CD4-positive, alpha-beta T cell (primary cell): Measurements from ENCODE around the gene TCEAL2. TPM values are rescaled to one million over a fixed set of nuclear protein-coding genes. Genes with fewer than 3 reads are reported as not detected.
"Not testable (repeated sequence)": the region's sequence is repeated elsewhere in the genome, so short reads cannot be mapped to it uniquely, and the experiment has no call there.

ENCODE experiments used
- ATAC-seq: fragments of 200-7000 bp; cut with Tn5 transposase; one replicate; pipeline ENCODE4 v1.10.0; 2022; ENCODE audit warnings: mild to moderate bottlenecking; ENCODE audit not compliant: poor library complexity
- CTCF ChIA-PET: fragments of 350-600 bp; sonication (Branson Sonifier 250); formaldehyde crosslinking; loops from one replicate; lab custom pipeline; 2021; ENCODE audit warnings: antibody characterized with exemption, inconsistent platforms; lab: Charles Lee
- POLR2A ChIA-PET: fragments of 350-600 bp; sonication (Branson Sonifier 250); formaldehyde crosslinking; loops from one replicate; lab custom pipeline; 2021; ENCODE audit warnings: antibody characterized with exemption, inconsistent platforms; lab: Charles Lee
- DNase-seq, 14 experiments: peaks; one replicate each; pipeline ENCODE4 v3.0.0-alpha.2; 2013 to 2020; ENCODE audit warnings: mixed read lengths in 2 of 14
- H3K27ac ChIP-seq, 2 donors: one replicate each; pipeline versions ENCODE4 v1.5.1 to v1.7.0; 2013; ENCODE audit warnings: low read length in 2 of 2, low read depth in 1 of 2, mild to moderate bottlenecking in 1 of 2
- H3K27me3 ChIP-seq, 2 experiments: 1 replicate in 1 of 2; 2 replicates in 1 of 2; pipeline versions ENCODE4 v1.6.1 to v1.7.0; 2013; ENCODE audit warnings: low read length in 2 of 2, control low read depth in 1 of 2, mild to moderate bottlenecking in 1 of 2, moderate library complexity in 1 of 2; ENCODE audit not compliant: insufficient read depth in 2 of 2, control insufficient read depth in 1 of 2
- H3K36me3 ChIP-seq: one replicate; pipeline ENCODE4 v1.6.1; 2013; ENCODE audit warnings: low read length, control low read depth; ENCODE audit not compliant: insufficient read depth
- H3K4me1 ChIP-seq: one replicate; pipeline ENCODE4 v1.6.1; 2013; ENCODE audit warnings: low read length, control low read depth; ENCODE audit not compliant: insufficient read depth
- H3K4me3 ChIP-seq: one replicate; pipeline ENCODE4 v1.5.1; 2013; ENCODE audit warnings: mild to moderate bottlenecking, low read length, moderate library complexity
- H3K9me3 ChIP-seq, 2 experiments: 1 replicate in 1 of 2; 2 replicates in 1 of 2; pipeline versions ENCODE4 v1.6.1 to v1.7.0; 2013; ENCODE audit warnings: low read length in 2 of 2, mild to moderate bottlenecking in 2 of 2, control low read depth in 1 of 2, moderate library complexity in 1 of 2; ENCODE audit not compliant: control insufficient read depth in 1 of 2, insufficient read depth in 1 of 2
- H3K27ac Mint-ChIP-seq: one replicate; pipeline ENCODE4 v1.8.0; 2020; ENCODE audit warnings: mixed read lengths
- H3K27me3 Mint-ChIP-seq: one replicate; pipeline ENCODE4 v1.8.0; 2021; ENCODE audit warnings: mixed read lengths
- H3K36me3 Mint-ChIP-seq: one replicate; pipeline ENCODE4 v1.8.0; 2021; ENCODE audit warnings: low read depth, mixed read lengths
- H3K4me1 Mint-ChIP-seq: one replicate; pipeline ENCODE4 v1.8.0; 2021; ENCODE audit warnings: low read depth, mixed read lengths
- H3K4me3 Mint-ChIP-seq: one replicate; pipeline ENCODE4 v1.8.0; 2020; ENCODE audit warnings: mild to moderate bottlenecking, mixed read lengths
- H3K9me3 Mint-ChIP-seq: one replicate; pipeline ENCODE4 v1.8.0; 2020; ENCODE audit warnings: mixed read lengths
- CTCF ChIP-seq: fragments of 200-600 bp; IDR thresholded peaks from one replicate; pipeline ENCODE4 v1.8.0; 2022; ENCODE audit warnings: antibody characterized with exemption, mild to moderate bottlenecking
- intact Hi-C, 2 experiments: fragments of 100-400 bp; cut with DNase I in 1 of 2; cut with micrococcal nuclease in 1 of 2; formaldehyde crosslinking; loops; one replicate each; pipeline versions ENCODE4 v1.15.1 to v1.9.0; 2023 to 2025; cut with DNase I, micrococcal nuclease
- total RNA-seq, 174 experiments: library from RNA in 2 of 174; stranded (reverse) in 2 of 174; gene quantifications; one replicate each; pipeline ENCODE4 v1.2.3 and lab custom pipeline; 2021 to 2026

Gene TCEAL2
- total RNA-seq, 2 experiments from 2014 or later, result 0.59 to 1.2 TPM

GRCh38 chrX:102115748-102116147, 9.7 kb upstream of the TCEAL2 start:
- H3K27ac Mint-ChIP-seq, result no peak overlapping the region
- POLR2A ChIA-PET, result no interaction called here

GRCh38 chrX:102125014-102125413, 465 bp upstream of the TCEAL2 start:
- H3K27me3 ChIP-seq, result peaks cover 0 to 10% of the 10 kb centered on the region in 2 experiments
- H3K9me3 Mint-ChIP-seq, H3K27ac ChIP-seq, H3K27ac Mint-ChIP-seq, H3K36me3 ChIP-seq, CTCF ChIA-PET, H3K36me3 Mint-ChIP-seq, POLR2A ChIA-PET, H3K4me1 Mint-ChIP-seq, DNase-seq, H3K4me1 ChIP-seq, H3K9me3 ChIP-seq, ATAC-seq: not testable (repeated sequence)
- peak overlapping the region; percentile 68 for H3K4me3 Mint-ChIP-seq
- intact Hi-C loops, result loop anchor here in 1 of 2 experiments (10.0 kb wide), 1 partner anchor 740 kb away; no protein-coding TSS in a partner anchor
- H3K27me3 Mint-ChIP-seq, result peaks cover 52% of the 10 kb centered on the region
- peak overlapping the region; percentile 34 for H3K4me3 ChIP-seq

More at GRCh38 chrX:102115748-102116147, 9.7 kb upstream of the TCEAL2 start:
- no peaks in the 10 kb centered on the region for H3K36me3 Mint-ChIP-seq
- no peaks in the 10 kb centered on the region for H3K9me3 Mint-ChIP-seq
- no peak for TF ChIP-seq CTCF
- intact Hi-C loops, result no loop called here
- H3K27me3 ChIP-seq, result no peaks in the 10 kb centered on the region
- H3K9me3 ChIP-seq, result no peaks in the 10 kb centered on the region
- no peaks in the 10 kb centered on the region for H3K4me1 Mint-ChIP-seq
- H3K27me3 Mint-ChIP-seq, result peaks cover 28% of the 10 kb centered on the region
- H3K27ac ChIP-seq, result no peak overlapping the region
- H3K4me3 Mint-ChIP-seq, result no peak overlapping the region
- no peak overlapping the region for H3K4me3 ChIP-seq
- DNase-seq, result no peak
- no peak for ATAC-seq
- H3K36me3 ChIP-seq, result no peaks in the 10 kb centered on the region
- CTCF ChIA-PET, result no interaction called here
- H3K4me1 ChIP-seq, result no peaks in the 10 kb centered on the region

- Mint-ChIP-seq H3K4me3 (peak overlapping the region; percentile 7), H3K27me3 (peaks cover 54% of the 10 kb centered on the region)
- H3K27ac Mint-ChIP-seq, H3K4me1 ChIP-seq, H3K36me3 Mint-ChIP-seq, CTCF ChIA-PET, ATAC-seq, POLR2A ChIA-PET, H3K9me3 ChIP-seq, H3K36me3 ChIP-seq, DNase-seq, H3K9me3 Mint-ChIP-seq, H3K27ac ChIP-seq, H3K4me3 ChIP-seq, H3K4me1 Mint-ChIP-seq: not testable (repeated sequence)
- peaks cover 0 to 10% of the 10 kb centered on the region in 2 experiments for H3K27me3 ChIP-seq
- intact Hi-C loops, result loop anchor here in 1 of 2 experiments (10.0 kb wide), 1 partner anchor 739 kb away; no protein-coding TSS in a partner anchor
Observed at GRCh38 chrX:102126080-102126818, 770 bp downstream of the TCEAL2 start.

GRCh38 chrX:102126863-102127262, 1.4 kb downstream of the TCEAL2 start:
- intact Hi-C loops, result loop anchor here in 1 of 2 experiments (10.0 kb wide), 1 partner anchor 738 kb away; no protein-coding TSS in a partner anchor
- no peak for TF ChIP-seq CTCF
- Histone ChIP-seq H3K9me3 (no peaks in the 10 kb centered on the region), H3K27me3 (peaks cover 0 to 10% of the 10 kb centered on the region in 2 experiments), H3K4me1 (peaks cover 5% of the 10 kb centered on the region), H3K4me3 (no peak overlapping the region), H3K27ac (no peak overlapping the region), H3K36me3 (no peaks in the 10 kb centered on the region)
- DNase-seq (no peak), ATAC-seq (no peak)
- peaks cover 58% of the 10 kb centered on the region for H3K27me3 Mint-ChIP-seq
- peaks cover 7% of the 10 kb centered on the region for H3K4me1 Mint-ChIP-seq
- ChIA-PET CTCF (no interaction called here), POLR2A (no interaction called here)
- no peaks in the 10 kb centered on the region for H3K36me3 Mint-ChIP-seq
- H3K9me3 Mint-ChIP-seq, result no peaks in the 10 kb centered on the region
- no peak overlapping the region for H3K27ac Mint-ChIP-seq
- peak overlapping the region; percentile 4 for H3K4me3 Mint-ChIP-seq
